Stomach (tissue), 8 donors: Measurements from ENCODE around the gene ARID3A. TPM values are rescaled to one million over a fixed set of nuclear protein-coding genes. Genes with fewer than 3 reads are reported as not detected.

Experiments used
- polyA plus RNA-seq, 3 donors: library from polyadenylated mRNA; stranded (reverse); fragments of 200-250 nt; gene quantifications; one replicate each; pipeline ENCODE4 v1.2.3, GENCODE V29; 2013
- small RNA-seq, 4 donors: library from RNA; depleted of rRNA; stranded (forward); fragments of <200 nt; gene quantifications; one replicate each; pipeline ENCODE3, GENCODE V24; 2016
- total RNA-seq, 5 donors: library from RNA; depleted of rRNA; stranded (reverse); fragments of >200 nt; gene quantifications; one replicate each; pipeline versions ENCODE4 v1.1.0 to v1.2.3, GENCODE V29; 2014 to 2016
- donor health status: healthy with polysubstance abuse.
- donor health status: Bipolar disorder and iron deficiency.
- donor health status: healthy.

ARID3A gene
- total and polyA plus RNA-seq, 8 donors: 1.1 to 23.5 (median 2.1) TPM; not detected in 1

Small RNAs within 50 kb of the gene (small RNA-seq; reads per million reads assigned to genes)
- gene RNU6-2: 0 to 0.10 (median 0) reads per million in 4 donors
- 0 reads per million in 4 donors for gene RNU6-9

Other genes with a start within 250 kb of the ARID3A start
- 100 to 1,000 TPM in 1 of 5 donors, 10 to 100 TPM in 4; 12.3 to 136 (median 62.9) TPM for gene FSTL3, start 249.6 kb upstream of the ARID3A start, total RNA-seq
- 10 to 100 TPM; 12.5 to 32.8 (median 20.7) TPM for gene FSTL3, start 249.6 kb upstream of the ARID3A start, polyA plus RNA-seq
- not detected for gene PRSS57, start 230.6 kb upstream of the ARID3A start, total RNA-seq
- gene PRSS57, start 230.6 kb upstream of the ARID3A start, polyA plus RNA-seq: not detected
- gene PALM, start 217.1 kb upstream of the ARID3A start, total RNA-seq: 10 to 100 TPM; 12.1 to 88.9 (median 17.5) TPM
- gene PALM, start 217.1 kb upstream of the ARID3A start, polyA plus RNA-seq: 10 to 100 TPM in 2 of 3 donors, 1 to 10 TPM in 1; 9.8 to 14.8 (median 12.0) TPM
- gene MISP, start 174.9 kb upstream of the ARID3A start, total RNA-seq: 100 to 1,000 TPM in 1 of 5 donors, 10 to 100 TPM in 3, 1 to 10 TPM in 1; 5.3 to 149 (median 27.7) TPM
- 10 to 100 TPM in 2 of 3 donors, 1 to 10 TPM in 1; 2.1 to 12.9 (median 12.5) TPM for gene MISP, start 174.9 kb upstream of the ARID3A start, polyA plus RNA-seq
- gene PTBP1, start 128.6 kb upstream of the ARID3A start, total RNA-seq: 100 to 1,000 TPM in 4 of 5 donors, 10 to 100 TPM in 1; 92.9 to 539 (median 173) TPM
- 10 to 100 TPM; 74.8 to 80.9 (median 74.8) TPM for gene PTBP1, start 128.6 kb upstream of the ARID3A start, polyA plus RNA-seq
- gene PLPPR3, start 104.1 kb upstream of the ARID3A start, total RNA-seq: under 1 TPM in 1 of 5 donors, not detected in 4; 0.55 TPM
- under 1 TPM in 1 of 3 donors, not detected in 2; 0.46 TPM for gene PLPPR3, start 104.1 kb upstream of the ARID3A start, polyA plus RNA-seq
- under 1 TPM in 1 of 5 donors, not detected in 4; 0.55 TPM for gene AZU1, start 98.2 kb upstream of the ARID3A start, total RNA-seq
- gene AZU1, start 98.2 kb upstream of the ARID3A start, polyA plus RNA-seq: 1 to 10 TPM in 1 of 3 donors, under 1 TPM in 2; 0.53 to 1.5 (median 1.00) TPM
- gene PRTN3, start 85.0 kb upstream of the ARID3A start, total RNA-seq: 1 to 10 TPM in 1 of 5 donors, not detected in 4; 2.6 TPM
- gene PRTN3, start 85.0 kb upstream of the ARID3A start, polyA plus RNA-seq: under 1 TPM in 1 of 3 donors, not detected in 2; 0.15 TPM
- gene ELANE, start 73.7 kb upstream of the ARID3A start, total RNA-seq: 10 to 100 TPM in 1 of 5 donors, 1 to 10 TPM in 1, not detected in 3; 2.9 to 10.5 TPM
- gene ELANE, start 73.7 kb upstream of the ARID3A start, polyA plus RNA-seq: 1 to 10 TPM in 2 of 3 donors, not detected in 1; 1.1 to 3.4 TPM
- 1,000 to 10,000 TPM in 1 of 5 donors, 100 to 1,000 TPM in 3, 10 to 100 TPM in 1; 36.6 to 1,275 (median 118) TPM for gene CFD, start 66.4 kb upstream of the ARID3A start, total RNA-seq
- gene CFD, start 66.4 kb upstream of the ARID3A start, polyA plus RNA-seq: 100 to 1,000 TPM in 2 of 3 donors, 10 to 100 TPM in 1; 48.7 to 204 (median 140) TPM
- 100 to 1,000 TPM in 2 of 5 donors, 10 to 100 TPM in 3; 16.7 to 126 (median 82.1) TPM for gene MED16, start 32.8 kb upstream of the ARID3A start, total RNA-seq
- 10 to 100 TPM; 49.0 to 74.0 (median 54.7) TPM for gene MED16, start 32.8 kb upstream of the ARID3A start, polyA plus RNA-seq
- gene RNU6-9, start 32.6 kb upstream of the ARID3A start, total RNA-seq: not detected
- gene RNU6-9, start 32.6 kb upstream of the ARID3A start, polyA plus RNA-seq: not detected
- 10 to 100 TPM in 3 of 5 donors, 1 to 10 TPM in 2; 5.8 to 62.0 (median 29.7) TPM for gene R3HDM4, start 12.8 kb upstream of the ARID3A start, total RNA-seq
- 10 to 100 TPM; 47.1 to 63.8 (median 60.0) TPM for gene R3HDM4, start 12.8 kb upstream of the ARID3A start, polyA plus RNA-seq
- not detected for gene KISS1R, start 8.7 kb upstream of the ARID3A start, total RNA-seq
- not detected for gene KISS1R, start 8.7 kb upstream of the ARID3A start, polyA plus RNA-seq
- 100 to 1,000 TPM in 2 of 5 donors, 10 to 100 TPM in 3; 19.1 to 410 (median 67.7) TPM for gene WDR18, start 58.3 kb downstream of the ARID3A start, total RNA-seq
- gene WDR18, start 58.3 kb downstream of the ARID3A start, polyA plus RNA-seq: 10 to 100 TPM; 44.4 to 81.3 (median 51.9) TPM
- not detected for gene GRIN3B, start 74.4 kb downstream of the ARID3A start, total RNA-seq
- under 1 TPM in 1 of 3 donors, not detected in 2; 0.03 TPM for gene GRIN3B, start 74.4 kb downstream of the ARID3A start, polyA plus RNA-seq
- 100 to 1,000 TPM in 4 of 5 donors, 10 to 100 TPM in 1; 59.7 to 536 (median 338) TPM for gene TMEM259, start 95.1 kb downstream of the ARID3A start, total RNA-seq
- 100 to 1,000 TPM in 1 of 3 donors, 10 to 100 TPM in 2; 60.5 to 199 (median 89.2) TPM for gene TMEM259, start 95.1 kb downstream of the ARID3A start, polyA plus RNA-seq
- not detected for gene RNU6-2, start 95.5 kb downstream of the ARID3A start, total RNA-seq
- gene RNU6-2, start 95.5 kb downstream of the ARID3A start, polyA plus RNA-seq: not detected
- 10 to 100 TPM in 4 of 5 donors, 1 to 10 TPM in 1; 7.0 to 98.5 (median 56.4) TPM for gene CNN2, start 100.6 kb downstream of the ARID3A start, total RNA-seq
- 10 to 100 TPM; 85.1 to 93.9 (median 91.8) TPM for gene CNN2, start 100.6 kb downstream of the ARID3A start, polyA plus RNA-seq
- gene ABCA7, start 114.1 kb downstream of the ARID3A start, total RNA-seq: 100 to 1,000 TPM in 1 of 5 donors, 10 to 100 TPM in 3, 1 to 10 TPM in 1; 5.1 to 144 (median 38.8) TPM
- 10 to 100 TPM; 14.2 to 31.6 (median 22.0) TPM for gene ABCA7, start 114.1 kb downstream of the ARID3A start, polyA plus RNA-seq
- 100 to 1,000 TPM in 1 of 5 donors, 10 to 100 TPM in 4; 14.3 to 211 (median 22.3) TPM for gene ARHGAP45, start 141.1 kb downstream of the ARID3A start, total RNA-seq
- gene ARHGAP45, start 141.1 kb downstream of the ARID3A start, polyA plus RNA-seq: 10 to 100 TPM; 12.2 to 15.4 (median 14.0) TPM
- gene POLR2E, start 169.3 kb downstream of the ARID3A start, total RNA-seq: 100 to 1,000 TPM in 1 of 5 donors, 10 to 100 TPM in 4; 24.5 to 361 (median 40.6) TPM
- gene POLR2E, start 169.3 kb downstream of the ARID3A start, polyA plus RNA-seq: 100 to 1,000 TPM; 109 to 128 (median 123) TPM
- gene GPX4, start 178.0 kb downstream of the ARID3A start, total RNA-seq: 100 to 1,000 TPM in 4 of 5 donors, 10 to 100 TPM in 1; 90.0 to 710 (median 158) TPM
- 100 to 1,000 TPM; 433 to 532 (median 509) TPM for gene GPX4, start 178.0 kb downstream of the ARID3A start, polyA plus RNA-seq
- gene SBNO2, start 248.2 kb downstream of the ARID3A start, total RNA-seq: 10 to 100 TPM; 19.3 to 74.7 (median 63.5) TPM
- 10 to 100 TPM; 16.3 to 36.1 (median 23.6) TPM for gene SBNO2, start 248.2 kb downstream of the ARID3A start, polyA plus RNA-seq